NCI-H2029 treated with DMSO at 0.1 percent for 48 hours (cell line): Measurements from ENCODE around the gene CBLB.
"Not testable (repeated sequence)": the region's sequence is repeated elsewhere in the genome, so short reads cannot be mapped to it uniquely, and the experiment has no call there.

ENCODE experiments used
- DNase-seq: peaks from one replicate; lab custom pipeline; 2025; lab: John Stamatoyannopoulos, UW

CBLB gene

DNA sequence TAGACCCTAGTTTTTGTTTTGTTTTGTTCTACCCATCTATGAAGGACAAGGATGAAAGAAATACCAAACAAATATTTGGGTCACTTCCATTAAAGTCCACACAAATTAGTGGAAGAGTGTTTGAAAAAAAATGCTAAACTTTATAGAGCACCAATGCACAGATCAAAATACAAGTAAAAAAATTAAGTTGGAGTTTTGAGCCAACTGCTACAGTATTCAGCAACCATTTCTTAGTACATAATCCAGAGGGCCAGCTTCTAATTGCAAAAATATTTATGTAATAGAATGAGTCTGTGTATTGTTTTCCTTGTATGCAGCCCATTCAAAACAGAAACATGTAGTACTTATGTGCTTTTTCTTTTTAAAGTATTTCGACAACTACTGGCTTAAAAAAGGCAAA is 121.1 kb downstream of the CBLB start:
- no peak for DNase-seq

DNA sequence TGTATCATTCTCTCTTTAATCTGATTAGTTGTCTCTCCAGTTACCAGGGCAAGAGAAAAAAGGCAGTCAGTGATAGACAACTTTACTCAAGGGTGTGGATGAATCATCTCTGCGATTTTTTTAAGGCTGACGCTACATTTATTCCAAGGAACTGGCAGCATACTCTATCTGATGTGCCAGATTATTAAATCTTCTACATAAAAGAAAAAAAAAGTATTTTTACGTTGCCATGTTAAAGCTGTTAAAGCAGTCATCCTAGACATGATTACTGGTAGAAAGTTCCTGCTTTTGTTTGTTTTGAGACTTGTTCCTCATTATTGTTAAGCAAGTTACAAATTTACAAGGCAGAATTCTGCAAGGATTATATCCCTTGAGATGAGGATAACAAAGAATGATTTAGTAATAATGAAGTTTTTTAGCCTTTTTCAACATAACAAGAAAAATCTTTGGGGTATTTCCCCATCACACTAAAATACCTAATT is 121.7 kb downstream of the CBLB start:
- DNase-seq: no peak

DNA sequence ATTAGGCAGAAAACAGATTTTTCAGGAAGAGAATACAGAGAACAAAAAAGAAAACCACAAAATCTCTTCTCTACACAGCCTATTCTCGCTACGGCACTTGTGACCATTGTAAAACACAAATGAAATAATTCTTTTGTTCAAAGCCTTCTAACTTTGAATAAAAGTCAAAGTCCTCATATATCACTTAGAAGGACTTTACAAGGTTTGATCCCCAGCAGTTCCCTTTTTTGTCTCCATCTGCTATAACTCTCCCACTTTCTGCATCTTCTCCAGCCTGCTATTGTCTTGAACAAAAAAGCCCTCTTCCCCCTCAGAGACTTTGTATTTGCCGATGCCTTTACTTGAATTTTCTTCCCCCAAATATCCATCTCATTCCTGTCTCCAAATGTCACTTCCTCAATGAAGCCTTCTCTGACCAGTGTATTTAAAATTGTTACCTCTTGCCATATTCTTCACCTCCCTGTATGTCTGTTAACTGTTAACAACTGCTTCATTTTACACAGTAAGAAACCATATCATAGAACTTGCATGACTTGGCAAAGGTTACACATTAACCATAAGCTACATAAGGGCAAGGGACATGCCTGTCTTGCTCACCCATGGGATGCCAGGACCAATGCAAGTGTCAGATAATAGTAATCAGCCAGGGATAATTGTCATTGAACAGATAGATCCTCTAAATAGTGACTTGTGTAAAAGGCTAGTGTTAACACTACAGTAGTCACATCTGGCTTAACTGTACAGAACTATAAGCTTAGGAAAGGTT is 122.4 kb downstream of the CBLB start:
- no peak for DNase-seq

DNA sequence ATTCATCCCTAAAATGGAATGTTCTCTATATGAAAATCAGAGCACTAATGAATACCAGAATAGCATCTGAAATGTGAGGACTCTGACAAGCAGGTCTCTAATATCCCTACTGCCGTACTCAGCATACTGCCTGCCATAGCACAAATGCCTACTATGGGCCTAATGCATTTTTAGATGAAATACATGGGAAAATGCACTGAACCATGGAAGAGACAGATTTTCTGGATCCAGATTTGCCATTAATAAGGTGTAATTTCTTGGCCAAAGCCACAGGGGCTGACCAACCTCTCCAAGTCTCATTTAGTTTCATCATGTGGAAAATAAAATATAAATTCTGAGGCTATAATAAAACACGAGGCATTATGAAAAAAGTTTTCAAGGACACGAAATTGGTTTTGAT is 123.8 kb downstream of the CBLB start:
- no peak for DNase-seq

DNA sequence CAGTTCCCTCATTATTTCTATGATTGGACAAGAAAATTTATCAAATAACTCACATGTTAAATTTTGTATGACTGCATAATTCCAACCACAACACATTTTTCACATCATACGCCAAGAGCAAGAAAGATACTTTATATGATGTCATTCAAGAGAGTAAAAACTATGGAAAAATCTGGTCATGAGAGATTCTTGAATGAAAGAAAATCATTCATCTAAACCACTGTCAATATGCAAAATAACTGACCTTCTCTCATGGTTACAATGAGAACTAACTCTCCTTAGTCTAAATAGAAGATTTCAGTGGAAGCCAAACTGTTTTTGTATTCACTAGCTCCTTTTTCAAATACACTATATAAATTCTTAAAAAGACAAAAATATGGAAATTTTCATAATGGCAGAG is 124.6 kb downstream of the CBLB start:
- DNase-seq: no peak

DNA sequence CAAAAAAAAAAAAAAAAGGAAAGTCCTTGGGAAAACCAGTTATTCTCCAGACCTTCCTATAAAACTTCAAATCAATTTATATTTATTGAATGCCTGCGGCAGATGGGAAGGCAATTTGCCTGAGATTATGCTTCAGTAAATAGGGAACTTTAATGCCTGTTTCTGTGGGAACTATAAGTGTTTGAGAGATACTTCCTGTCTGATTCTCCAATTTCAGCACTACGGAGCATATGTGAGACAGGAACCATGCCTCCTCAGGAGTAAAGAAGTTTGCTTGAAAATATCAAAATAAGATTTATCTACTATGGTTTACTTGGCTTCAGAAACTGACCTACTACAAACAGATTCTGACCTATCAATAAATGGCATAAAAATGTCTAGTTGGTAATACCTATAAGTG is 135.5 kb downstream of the CBLB start:
- DNase-seq: no peak

DNA sequence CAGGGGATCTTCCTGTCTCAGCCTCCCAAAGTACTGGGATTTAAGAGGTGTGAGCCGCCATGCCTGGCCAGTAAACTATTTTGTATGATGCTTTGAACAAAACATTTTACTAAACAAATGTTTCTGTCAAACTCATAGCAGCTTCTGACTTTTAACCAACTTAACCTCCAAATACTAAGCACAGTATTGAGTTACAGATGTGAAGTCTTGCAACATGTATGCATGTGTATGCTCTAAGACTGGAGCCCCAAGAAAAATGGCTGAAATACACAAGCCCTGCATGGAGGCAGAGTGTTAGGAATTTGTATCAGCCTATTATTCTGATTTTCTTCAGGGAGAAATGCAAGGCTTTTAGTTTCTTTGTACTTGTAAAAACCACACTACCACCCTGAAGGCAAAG is 137.1 kb downstream of the CBLB start:
- DNase-seq: no peak

DNA sequence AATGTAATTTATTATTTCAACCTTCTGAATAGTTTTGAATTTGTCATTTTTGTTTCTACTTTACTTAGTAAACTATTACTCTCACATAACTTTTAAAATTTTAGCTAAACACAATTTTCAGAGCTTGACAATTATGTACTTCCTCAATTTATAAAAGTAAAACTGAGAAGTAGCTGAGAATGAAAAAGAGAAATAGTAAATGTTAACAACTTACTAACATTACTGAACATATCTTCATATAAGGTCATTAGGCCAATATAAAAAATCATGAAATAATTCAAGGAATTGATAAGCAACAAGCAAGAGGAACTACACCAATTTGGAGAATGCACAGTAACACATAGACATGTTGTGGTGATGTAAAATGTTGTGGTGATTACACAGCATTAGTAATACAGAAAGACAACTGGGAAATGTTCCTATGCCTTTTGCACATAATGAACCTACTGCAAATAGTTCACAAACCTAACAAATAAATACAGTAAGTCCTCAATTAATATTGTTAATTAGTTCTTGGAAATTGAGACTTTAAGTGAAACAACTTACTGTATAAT is 137.9 kb downstream of the CBLB start:
- DNase-seq: no peak

DNA sequence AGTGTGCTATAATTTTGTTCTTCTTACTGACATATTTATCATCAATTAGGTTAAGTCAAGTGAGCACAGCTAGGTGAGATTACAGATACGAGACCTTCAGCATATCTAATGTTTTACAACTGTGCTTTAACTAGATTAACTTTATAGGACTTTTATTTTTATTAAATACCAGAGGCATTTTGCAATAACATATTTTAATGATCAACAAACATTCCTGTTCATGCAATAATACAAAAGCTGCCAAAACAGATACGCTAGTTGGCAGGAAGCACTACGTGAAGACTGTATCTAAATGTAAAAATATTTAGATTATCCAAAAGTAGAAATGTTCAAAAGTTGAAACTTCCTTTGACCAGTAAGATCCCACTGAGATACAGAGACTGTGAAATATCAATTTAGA is 139.1 kb downstream of the CBLB start:
- DNase-seq: no peak

DNA sequence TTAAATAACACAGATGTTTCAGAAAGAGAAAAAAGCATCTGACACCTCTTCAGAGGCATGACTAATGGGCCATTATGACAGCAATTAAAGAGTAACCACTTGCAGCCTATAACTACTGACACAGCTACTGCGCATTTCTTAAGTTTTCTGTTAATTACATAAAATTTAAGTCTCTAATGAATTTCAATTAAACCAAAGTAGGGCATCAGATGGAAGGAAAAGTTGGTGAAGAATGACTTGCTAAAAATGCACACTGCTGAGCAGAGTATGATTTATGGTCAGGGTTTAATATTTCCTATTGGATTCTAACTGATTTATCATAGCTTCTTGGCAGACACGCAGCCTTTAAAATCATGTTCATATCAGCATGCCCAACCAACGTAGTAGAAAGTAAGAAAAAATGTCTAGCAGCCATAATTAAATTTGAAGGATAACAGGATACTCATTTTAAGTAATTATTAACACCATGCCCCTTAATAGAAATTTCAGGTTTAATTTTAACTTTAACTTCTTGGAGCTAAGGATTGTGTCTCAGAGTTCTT is 140.0 kb downstream of the CBLB start:
- no peak for DNase-seq

DNA sequence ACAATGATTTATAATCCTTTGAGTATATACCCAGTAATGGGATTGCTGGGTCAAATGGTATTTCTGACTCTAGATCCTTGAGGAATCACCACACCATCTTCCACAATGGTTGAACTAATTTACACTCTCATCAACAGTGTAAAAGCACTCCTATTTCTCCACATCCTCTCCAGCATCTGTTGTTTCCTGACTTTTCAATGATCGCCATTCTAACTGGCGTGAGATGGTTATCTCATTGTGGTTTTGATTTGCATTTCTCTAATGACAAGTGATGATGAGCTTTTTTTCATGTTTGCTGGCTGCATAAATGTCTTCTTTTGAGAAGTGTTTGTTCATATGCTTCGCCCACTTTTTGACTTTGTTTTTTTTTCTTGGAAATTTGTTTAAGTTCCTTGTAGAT is 141.8 kb downstream of the CBLB start:
- DNase-seq: not testable (repeated sequence)

DNA sequence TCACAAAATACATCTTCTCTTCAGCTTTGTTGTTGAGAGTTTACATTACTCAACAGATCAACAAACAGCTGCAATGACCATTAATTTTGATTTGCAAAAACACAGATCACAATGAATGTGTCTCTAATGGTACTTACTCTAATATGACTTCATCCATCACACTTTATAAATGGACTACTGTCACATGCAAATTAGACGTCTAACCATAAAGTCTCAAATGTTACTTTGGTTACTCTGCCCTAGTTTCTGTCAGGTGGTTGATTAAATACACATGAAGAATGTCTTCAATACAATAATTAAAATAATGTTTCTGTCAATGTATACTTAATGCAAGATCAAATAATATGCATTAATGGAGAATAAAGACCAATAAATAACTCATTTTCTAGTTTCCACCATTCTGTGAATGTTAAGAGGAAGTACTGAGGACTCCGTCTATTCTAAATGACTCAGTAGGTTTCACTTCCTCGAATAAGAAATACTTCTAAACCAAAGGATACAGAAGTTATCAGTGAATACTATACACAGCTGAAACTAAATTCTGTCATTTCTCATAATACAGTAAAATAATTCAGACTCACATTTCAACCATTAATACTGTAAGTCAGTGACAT is 145.8 kb downstream of the CBLB start:
- no peak for DNase-seq

DNA sequence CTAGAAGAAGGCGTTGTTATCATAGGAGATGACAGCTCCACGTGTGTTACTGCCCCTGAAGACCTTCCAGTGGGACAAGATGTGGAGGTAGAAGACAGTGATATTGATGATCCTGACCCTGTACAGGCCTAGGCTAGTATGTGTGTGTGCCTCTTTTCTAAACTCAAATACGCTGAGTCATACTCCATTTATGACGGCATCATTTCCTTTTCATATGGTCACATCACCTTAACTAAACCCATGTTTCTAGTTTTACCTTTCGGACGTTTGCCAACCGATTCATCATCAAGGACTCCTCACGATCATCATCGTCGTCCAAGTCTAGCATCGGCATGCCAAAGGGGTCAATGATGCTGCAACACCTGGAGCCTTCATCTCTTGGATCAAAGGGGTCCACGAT is 149.0 kb downstream of the CBLB start:
- no peak for DNase-seq

DNA sequence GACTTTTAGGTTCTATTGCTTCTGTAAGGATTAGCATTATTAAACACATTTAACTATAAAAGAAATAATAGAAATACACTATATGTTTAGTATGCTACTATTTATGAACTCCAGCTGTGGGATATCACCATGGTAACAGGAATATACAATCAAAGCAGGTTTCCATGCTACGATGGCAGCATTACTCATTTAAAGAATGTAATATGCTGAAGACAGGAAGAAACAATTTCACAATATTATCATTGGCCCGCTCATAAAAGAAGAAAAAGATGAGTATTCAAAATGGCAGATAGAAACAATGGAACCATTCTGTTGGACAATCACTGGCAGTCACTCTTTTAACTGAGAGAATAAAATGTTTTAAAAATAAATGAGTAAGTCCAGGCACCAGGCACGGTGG is 153.4 kb downstream of the CBLB start:
- no peak for DNase-seq

DNA sequence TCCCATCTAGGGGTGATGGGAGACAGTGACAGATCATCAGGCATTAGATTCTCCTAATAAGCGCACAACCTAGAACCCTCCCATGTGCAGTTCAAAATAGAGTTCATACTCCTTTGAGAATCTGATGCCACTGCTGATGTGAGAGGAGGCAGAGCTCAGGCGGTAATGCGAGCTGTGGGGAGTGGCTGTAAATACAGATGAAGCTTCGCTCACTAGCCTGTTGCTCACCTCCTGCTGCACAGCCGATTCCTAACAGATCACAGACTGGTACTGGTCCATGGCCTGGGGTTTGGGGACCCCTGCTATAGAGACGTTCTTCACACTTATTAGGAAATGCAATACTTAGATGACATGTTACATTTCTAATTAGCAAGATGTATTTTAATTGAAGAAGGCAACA is 154.4 kb downstream of the CBLB start:
- no peak for DNase-seq

DNA sequence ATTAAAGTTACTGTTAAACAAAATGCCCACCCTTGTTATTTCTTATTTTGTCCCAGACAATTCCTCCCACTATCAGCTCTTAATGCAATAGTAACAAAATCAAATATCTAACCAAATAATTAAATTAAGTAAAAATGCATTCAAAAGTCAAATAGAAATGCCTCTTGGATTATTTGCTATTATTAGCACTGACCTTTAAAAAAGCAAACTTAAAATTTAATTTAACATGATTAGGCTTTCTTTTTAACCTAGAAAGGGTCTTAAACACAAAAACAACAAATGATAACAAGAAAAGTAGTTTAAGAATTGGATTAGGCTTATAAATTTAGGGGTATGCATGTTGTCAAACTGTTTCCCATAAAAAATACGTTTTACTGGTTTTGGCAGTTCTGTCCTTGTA is 159.8 kb downstream of the CBLB start:
- no peak for DNase-seq

DNA sequence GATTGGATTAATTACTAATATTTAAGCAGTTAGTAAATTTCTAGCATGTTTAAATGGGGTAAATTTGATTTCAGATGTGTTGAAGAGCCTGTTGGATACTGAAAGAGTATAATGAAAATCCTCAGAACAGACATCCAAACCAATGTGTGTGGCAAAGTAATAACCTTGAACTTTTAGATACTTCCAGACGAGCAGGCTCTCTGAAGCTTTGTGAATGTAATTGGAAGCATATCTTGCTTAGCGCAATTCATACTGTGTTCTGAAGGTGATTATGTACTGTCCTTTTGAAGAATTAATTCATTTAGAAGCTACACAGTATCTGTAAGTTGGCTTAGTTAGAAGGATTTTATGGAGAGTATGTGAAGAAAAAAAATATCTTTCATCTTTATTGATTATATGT is 161.8 kb downstream of the CBLB start:
- no peak for DNase-seq

DNA sequence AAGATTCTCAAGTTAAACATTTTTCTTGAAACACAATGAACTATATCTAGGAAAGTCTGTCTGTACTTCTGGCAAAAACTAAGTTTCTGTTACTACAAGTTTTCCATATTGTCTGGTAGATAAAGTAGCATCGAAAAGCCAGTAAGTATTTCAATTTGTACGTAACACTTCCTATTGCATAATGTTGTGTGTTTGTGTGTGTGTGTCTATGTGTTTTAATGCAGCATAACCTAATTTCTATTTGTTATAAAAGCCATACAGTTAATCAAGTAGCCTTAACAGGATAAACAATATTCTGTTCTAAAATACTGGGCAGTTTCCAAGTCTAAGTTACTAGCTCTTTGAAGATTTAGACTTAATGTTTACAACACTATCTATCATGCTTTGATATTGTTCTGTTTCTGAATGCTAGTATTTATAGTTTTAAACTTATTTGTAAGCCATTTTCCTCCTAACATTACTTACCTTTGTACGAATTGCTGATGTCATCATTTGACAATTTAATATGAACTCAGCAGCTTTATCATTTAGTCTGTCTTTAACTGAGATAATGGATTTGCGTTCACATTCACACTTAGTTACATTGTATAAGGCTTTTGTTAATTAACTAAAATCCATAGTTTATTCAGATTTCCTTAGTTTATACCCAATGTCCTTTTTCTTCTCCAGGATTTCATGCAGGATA is 163.9 kb downstream of the CBLB start:
- no peak for DNase-seq

DNA sequence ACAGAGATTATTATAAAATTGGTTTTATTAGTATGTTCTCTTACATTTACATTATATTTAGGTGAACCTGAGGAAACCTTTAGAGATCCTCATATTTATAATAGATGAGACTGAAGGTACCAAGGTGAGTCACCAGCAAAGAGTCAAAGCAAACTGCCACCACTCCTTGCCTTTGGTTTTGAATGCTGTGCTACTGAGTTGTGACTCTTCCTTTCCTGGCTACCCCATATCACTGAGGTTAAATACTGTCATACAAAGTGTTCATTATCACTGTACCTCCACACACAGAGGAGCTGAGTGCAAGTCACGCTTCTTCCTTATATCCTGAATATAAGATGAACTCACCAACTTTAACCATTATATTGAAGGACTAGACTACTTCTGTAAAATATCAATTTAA is 168.2 kb downstream of the CBLB start:
- DNase-seq: no peak

DNA sequence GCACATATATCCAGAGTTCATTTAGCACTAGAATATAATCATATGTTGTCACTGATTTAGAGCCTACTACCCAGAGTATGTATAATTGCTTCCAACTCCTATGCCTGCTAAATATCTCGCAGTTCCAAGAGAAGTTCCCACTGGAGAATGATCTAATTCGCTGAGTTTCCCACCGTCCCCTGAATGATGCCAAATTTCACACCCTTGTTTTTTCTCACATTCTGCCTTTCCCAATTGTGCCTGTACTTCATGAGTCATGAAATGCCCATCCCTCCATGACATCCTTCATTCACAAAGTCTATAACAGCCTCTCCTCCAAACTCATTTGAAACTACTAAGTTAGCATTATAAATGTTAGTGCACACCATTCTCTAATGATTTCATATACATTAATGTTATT is 177.2 kb downstream of the CBLB start:
- no peak for DNase-seq

DNA sequence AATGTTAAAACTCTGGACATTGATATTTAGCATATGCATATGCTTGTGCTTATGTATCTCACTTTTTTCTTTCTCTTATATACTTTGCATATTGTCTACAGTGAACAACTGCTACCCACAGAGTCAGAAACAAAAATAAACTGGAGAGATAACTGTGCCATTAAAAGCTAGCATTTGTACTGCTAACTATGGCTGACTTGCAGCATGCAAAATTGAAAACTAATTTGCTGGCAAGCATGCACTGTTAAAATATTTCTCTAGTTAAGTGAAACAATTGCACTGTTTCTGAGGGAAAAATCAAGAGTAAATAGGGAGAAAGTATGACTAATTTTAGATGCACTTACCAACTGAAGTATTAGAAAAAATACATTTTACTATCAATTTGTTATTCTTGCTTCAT is 177.8 kb downstream of the CBLB start:
- no peak for DNase-seq

DNA sequence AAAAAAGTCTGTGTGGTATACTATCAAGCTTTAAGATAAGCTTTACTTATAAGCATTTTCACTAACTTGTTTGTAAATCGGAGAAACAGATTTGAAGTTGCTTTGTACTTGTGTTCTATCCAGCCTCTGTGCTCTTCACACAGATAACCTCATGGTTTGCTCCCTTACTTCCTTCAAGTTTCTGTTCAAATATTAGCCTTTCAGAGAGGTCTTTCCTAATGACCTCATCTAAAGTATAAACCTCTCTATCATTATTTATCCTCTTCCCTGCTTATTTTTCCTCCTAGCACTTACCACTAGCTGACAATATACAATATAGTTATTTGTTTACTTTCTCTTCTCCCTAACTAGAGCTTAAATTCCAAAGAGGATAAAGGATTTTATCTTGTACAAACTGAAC is 180.0 kb downstream of the CBLB start:
- DNase-seq: peak; percentile 36
